ENCODE data around the gene AJUBA.

DNA sequence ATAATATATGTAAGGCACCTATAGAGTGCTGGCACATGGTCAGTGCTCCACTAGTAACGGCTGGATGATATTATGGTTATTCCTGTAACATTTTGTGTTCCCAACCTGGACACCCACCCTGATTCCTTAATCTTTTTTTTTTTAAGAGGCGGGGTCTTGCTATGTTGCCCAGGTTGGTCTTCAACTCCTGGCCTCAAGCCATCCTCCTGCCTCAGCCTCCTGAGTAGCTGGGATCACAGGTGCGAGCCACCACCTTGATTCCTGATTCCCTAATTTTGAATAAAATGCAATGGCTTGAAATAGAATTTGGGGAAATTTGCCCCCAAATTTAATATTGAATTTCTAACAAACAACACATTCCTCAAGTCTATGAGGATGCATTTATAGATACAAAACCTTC lies 20.2 kb upstream of the AJUBA start:
- TF ChIP-seq CTCF (conservative IDR thresholded peaks at IDR 0.05; ENCODE audit: low read length) = no peak
- TF ChIP-seq EZH2phosphoT487 (IDR thresholded peaks at IDR 0.05; ENCODE audit: borderline replicate concordance) = no peak
